PC-3 (cell line): Measurements from ENCODE around the gene GJD3. TPM values are rescaled to one million over a fixed set of nuclear protein-coding genes. Genes with fewer than 3 reads are reported as not detected.

ENCODE experiments used
- total RNA-seq: library from RNA; depleted of rRNA; stranded (reverse); fragments of >200 nt; gene quantifications from 2 replicates; pipeline ENCODE4 v1.2.3, GENCODE V29; 2014; rRNA removed

The GJD3 gene
- total RNA-seq, 1 experiment from 2014 or later = not detected

Other genes with a start within 250 kb of the GJD3 start
- gene MSL1, start 242.8 kb downstream of the GJD3 start, total RNA-seq = 22.2 and 38.1 TPM in 2 replicates
- gene CASC3, start 224.2 kb downstream of the GJD3 start, total RNA-seq = 27.3 and 39.2 TPM in 2 replicates
- gene RAPGEFL1, start 187.3 kb downstream of the GJD3 start, total RNA-seq = 1.3 and 1.5 TPM in 2 replicates
- 6.0 and 12.1 TPM in 2 replicates for gene WIPF2, start 145.4 kb downstream of the GJD3 start, total RNA-seq
- 48.9 and 58.3 TPM in 2 replicates for gene CDC6, start 76.9 kb downstream of the GJD3 start, total RNA-seq
- gene RARA, start 55.6 kb downstream of the GJD3 start, total RNA-seq = 19.6 and 23.8 TPM in 2 replicates
- gene TOP2A, start 53.2 kb upstream of the GJD3 start, total RNA-seq = 97.1 and 104 TPM in 2 replicates
- gene IGFBP4, start 78.7 kb upstream of the GJD3 start, total RNA-seq = 164 and 297 TPM in 2 replicates
- 127 and 128 TPM in 2 replicates for gene TNS4, start 136.9 kb upstream of the GJD3 start, total RNA-seq
- 0.12 TPM in 1 of 2 replicates, not detected in the other for gene CCR7, start 200.7 kb upstream of the GJD3 start, total RNA-seq